ENCODE measurements around the gene STARD3.

The STARD3 gene

DNA sequence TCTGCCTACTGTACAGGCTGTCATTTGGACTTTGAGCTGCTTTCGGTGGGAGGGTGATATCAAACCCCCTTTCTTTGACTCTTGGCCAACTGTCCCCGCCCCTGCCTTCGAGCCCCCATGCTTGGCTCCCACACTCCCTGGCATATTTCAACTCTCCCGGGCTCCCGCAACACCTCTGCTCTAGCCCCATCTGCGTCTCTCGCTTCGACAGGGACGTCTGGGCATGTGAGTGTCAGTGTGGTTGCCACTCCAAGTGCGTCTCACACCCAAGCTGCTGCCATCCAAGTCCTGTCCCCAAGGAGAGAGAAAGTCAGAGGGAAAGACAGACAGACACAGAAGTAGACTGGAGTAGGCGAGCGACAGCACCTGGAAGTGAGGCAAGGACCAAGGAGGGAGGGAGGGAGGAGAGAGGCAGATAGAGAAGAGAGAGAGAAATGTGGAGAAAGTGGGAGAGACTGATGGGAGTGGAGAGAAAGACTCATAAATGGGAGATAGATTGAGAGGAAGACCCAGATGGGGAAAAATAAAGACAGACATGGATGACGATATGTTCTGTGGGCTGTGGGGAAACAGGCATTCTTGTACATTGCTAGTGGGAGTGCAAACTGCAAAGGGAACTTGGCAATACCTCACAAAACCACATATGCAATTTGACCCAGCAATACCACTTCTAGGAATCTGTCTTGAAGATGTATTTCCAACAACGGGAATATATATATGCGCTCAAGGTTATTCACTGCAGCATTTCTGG is 11.8 kb downstream of the STARD3 start:
- H3K4me3 ChIP-seq (ENCODE audit: low read depth, low read length): no peak overlapping the region
- no peak for DNase-seq (ENCODE audit: low read depth)
- TF ChIP-seq, protein P1, sequence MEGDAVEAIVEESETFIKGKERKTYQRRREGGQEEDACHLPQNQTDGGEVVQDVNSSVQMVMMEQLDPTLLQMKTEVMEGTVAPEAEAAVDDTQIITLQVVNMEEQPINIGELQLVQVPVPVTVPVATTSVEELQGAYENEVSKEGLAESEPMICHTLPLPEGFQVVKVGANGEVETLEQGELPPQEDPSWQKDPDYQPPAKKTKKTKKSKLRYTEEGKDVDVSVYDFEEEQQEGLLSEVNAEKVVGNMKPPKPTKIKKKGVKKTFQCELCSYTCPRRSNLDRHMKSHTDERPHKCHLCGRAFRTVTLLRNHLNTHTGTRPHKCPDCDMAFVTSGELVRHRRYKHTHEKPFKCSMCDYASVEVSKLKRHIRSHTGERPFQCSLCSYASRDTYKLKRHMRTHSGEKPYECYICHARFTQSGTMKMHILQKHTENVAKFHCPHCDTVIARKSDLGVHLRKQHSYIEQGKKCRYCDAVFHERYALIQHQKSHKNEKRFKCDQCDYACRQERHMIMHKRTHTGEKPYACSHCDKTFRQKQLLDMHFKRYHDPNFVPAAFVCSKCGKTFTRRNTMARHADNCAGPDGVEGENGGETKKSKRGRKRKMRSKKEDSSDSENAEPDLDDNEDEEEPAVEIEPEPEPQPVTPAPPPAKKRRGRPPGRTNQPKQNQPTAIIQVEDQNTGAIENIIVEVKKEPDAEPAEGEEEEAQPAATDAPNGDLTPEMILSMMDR (IDR thresholded peaks at IDR 0.05; ENCODE audit: insufficient read depth, low read depth, low read length, missing control alignments): no peak

DNA sequence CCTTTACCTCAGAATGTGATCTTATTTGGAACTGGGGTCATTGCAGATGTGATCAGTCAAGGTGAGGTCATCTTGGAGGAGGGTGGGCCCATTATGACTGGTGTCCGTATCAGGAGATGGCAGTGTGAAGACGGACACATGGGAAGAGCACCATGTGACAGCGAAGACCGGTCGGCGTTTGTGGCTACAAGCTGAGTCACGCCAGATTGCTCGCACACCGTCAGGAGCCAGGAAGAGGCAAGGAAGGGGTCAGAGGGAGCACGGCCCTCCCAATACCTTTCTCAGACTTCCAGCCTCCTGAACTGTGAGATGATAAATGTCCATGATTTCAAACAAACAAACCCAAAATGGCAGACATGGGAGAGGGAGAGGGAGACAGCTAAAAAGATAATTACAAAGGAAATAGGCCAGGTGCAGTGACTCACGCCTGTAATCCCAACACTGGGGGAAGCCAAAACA is 13.2 kb downstream of the STARD3 start:
- TF ChIP-seq, protein P1 (IDR thresholded peaks at IDR 0.05; ENCODE audit: insufficient read depth, low read depth, low read length, missing control alignments): no peak
- no peak overlapping the region for H3K4me3 ChIP-seq (ENCODE audit: low read depth, low read length)
- DNase-seq (ENCODE audit: low read depth): no peak

DNA sequence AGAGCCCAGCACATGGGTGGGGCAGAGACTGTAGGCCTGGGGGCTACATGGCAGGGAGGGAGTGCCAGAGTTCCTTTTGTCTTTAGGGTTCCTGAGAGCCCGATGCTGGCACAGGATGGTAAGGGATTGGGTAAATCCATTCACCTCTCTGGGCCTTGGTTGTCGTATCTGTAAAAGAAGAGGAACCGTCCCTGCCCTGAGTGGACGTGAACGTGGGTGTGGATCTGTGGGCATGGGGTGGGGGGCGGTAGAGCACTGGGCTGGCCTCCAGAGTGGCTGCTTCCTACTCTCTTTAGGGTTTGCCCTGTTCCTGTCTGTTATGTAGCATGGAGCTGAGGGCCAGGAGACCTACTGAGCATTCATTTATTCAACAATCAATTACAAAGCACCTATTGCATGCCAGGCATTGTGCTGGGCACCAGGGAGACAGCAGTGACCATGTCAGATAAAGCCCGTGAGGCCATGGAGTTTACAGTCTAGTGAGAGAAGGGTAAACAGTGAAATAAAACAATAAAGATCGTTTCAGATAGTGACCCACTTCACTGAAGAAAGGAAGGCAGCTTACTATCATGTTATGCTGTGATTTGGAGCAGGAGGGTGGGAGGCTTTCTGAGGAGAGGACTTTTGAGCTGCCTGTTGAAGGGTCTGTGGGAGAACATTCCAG is 15.1 kb downstream of the STARD3 start:
- no peak for DNase-seq (ENCODE audit: low read depth)
- TF ChIP-seq, protein P1 (IDR thresholded peaks at IDR 0.05; ENCODE audit: insufficient read depth, low read depth, low read length, missing control alignments): no peak
- no peak overlapping the region for H3K4me3 ChIP-seq (ENCODE audit: low read depth, low read length)

DNA sequence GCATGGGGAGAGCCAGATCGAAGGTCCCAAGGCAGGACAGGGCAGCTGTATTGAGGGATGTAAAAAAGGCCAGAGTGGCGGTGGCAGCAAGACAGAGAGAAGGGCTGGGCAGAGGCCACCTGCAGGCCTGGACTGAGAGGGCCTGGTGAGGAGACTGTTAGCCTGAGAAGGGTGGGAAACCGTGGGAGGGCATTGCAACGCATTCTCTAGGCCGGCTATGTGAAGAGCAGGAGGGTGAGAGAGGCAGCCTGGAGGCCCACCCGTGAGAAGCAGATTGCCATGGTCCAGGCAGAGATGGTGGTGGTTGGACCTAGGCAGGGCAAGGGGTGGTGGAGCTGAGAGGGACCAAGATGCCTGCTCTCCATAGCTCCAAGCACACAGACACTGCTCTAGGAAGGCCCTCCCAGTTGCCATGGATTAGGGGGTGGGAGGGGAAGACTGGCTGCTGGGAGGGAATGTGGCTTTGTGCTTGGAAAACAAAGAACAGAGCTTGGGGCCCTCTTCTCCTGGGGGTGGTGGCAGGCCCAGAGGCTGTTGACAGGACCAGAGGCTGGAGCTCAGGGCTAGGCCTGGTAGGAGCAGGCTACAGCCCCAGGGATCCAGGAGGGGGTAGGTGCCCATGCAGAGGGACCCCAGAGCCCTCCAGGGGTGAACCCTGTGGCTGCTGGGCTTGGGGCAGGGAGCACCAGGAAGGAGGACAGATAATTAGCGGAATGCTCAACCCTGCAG is 15.8 kb downstream of the STARD3 start:
- TF ChIP-seq, protein P1 (IDR thresholded peaks at IDR 0.05; ENCODE audit: insufficient read depth, low read depth, low read length, missing control alignments): no peak
- no peak overlapping the region for H3K4me3 ChIP-seq (ENCODE audit: low read depth, low read length)
- DNase-seq (ENCODE audit: low read depth): no peak

DNA sequence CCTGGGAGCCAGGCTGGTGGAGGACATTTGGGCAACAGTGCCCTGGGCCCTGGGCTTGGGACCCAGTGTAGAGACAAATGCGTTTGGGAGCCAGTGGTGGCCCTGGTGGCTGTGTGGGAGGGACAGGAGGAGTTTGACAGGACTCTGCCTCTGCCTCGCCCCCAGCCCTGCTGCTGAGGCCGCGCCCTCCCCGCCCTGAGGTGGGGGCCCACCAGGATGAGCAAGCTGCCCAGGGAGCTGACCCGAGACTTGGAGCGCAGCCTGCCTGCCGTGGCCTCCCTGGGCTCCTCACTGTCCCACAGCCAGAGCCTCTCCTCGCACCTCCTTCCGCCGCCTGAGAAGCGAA is 16.3 kb downstream of the STARD3 start:
- no peak for DNase-seq (ENCODE audit: low read depth)
- no peak overlapping the region for H3K4me3 ChIP-seq (ENCODE audit: low read depth, low read length)
- TF ChIP-seq, protein P1 (IDR thresholded peaks at IDR 0.05; ENCODE audit: insufficient read depth, low read depth, low read length, missing control alignments): no peak

DNA sequence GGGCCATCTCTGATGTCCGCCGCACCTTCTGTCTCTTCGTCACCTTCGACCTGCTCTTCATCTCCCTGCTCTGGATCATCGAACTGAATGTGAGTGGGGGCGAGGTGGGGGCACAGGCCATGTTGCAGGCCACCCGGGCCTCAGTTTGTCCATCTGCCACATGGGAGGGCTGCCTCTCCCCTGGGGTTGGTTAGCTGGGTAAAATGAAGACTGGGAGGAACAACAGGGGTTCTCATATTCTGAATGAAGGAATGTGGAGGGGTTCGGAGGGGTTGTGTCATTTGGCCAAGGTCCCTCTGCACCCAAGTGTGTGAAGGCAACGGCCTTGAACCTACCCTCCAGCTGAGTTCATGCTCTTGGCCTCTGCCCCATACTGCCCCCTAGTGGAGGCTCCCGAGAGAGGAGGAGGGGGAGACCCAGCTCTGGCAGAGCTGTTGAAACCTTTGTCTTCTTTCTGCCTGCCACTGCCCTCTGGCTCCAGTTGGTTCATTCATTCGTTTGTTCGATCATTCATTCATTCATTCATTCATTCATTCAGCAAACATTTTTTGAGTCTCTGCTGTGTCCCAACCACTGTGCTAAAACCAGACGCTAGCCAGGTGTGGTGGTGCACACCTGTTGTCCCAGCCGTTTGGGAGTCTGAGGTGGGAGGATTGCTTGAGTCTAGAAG is 16.9 kb downstream of the STARD3 start:
- TF ChIP-seq, protein P1 (IDR thresholded peaks at IDR 0.05; ENCODE audit: insufficient read depth, low read depth, low read length, missing control alignments): peak; percentile 92
- H3K4me3 ChIP-seq (ENCODE audit: low read depth, low read length): no peak overlapping the region
- peak; percentile 70 for DNase-seq (ENCODE audit: low read depth)
